GM12801 (cell line): Measurements from ENCODE around the gene PIK3R1.

Source experiments
- CTCF ChIP-seq: IDR thresholded peaks from one replicate; pipeline ENCODE4 v1.5.1; 2011; ENCODE audit warnings: control low read depth; ENCODE audit not compliant: insufficient read length; ENCODE audit errors: extremely low read depth

The PIK3R1 gene

GRCh38 chr5:68285851-68286611, 70.5 kb downstream of the PIK3R1 start:
- no peak for TF ChIP-seq CTCF

- no peak for TF ChIP-seq CTCF
Measured at GRCh38 chr5:68286612-68286912, 71.0 kb downstream of the PIK3R1 start.

GRCh38 chr5:68287631-68287975, 72.0 kb downstream of the PIK3R1 start:
- TF ChIP-seq CTCF, result no peak

- TF ChIP-seq CTCF, result no peak
Measured at GRCh38 chr5:68287976-68288706, 72.6 kb downstream of the PIK3R1 start.

GRCh38 chr5:68288707-68289134, 73.2 kb downstream of the PIK3R1 start:
- TF ChIP-seq CTCF, result no peak

- no peak for TF ChIP-seq CTCF
Measured at GRCh38 chr5:68289498-68289897, 73.9 kb downstream of the PIK3R1 start.

GRCh38 chr5:68290260-68290674, 74.7 kb downstream of the PIK3R1 start:
- no peak for TF ChIP-seq CTCF
